ENCODE measurements around the gene SELENBP1. TPM values are rescaled to one million over a fixed set of nuclear protein-coding genes. Genes with fewer than 3 reads are reported as not detected.

The SELENBP1 gene
- total RNA-seq, 1 donor from 2014 or later, result not detected

GRCh38 chr1:151346082-151346768 lies 26.3 kb downstream of the SELENBP1 start:
- intact Hi-C loops (cut with micrococcal nuclease), result loop anchor here (5.0 to 10.0 kb wide), 2 partner anchors 91 to 149 kb away; partner anchors contain the start of genes PIP5K1A and PSMD4

- intact Hi-C loops (cut with micrococcal nuclease), result loop anchor here (10.0 kb wide), 1 partner anchor 89 kb away; the partner anchor contains the start of gene PSMD4
These were observed 28.2 kb downstream of the SELENBP1 start for GRCh38 chr1:151344291-151344690.

- intact Hi-C loops (cut with micrococcal nuclease), result loop anchor here (10.0 kb wide), 1 partner anchor 89 kb away; the partner anchor contains the start of gene PSMD4
These were observed 28.9 kb downstream of the SELENBP1 start for GRCh38 chr1:151343587-151343986.

GRCh38 chr1:151342569-151342968 lies 29.9 kb downstream of the SELENBP1 start:
- intact Hi-C loops (cut with micrococcal nuclease), result loop anchor here (10.0 kb wide), 1 partner anchor 88 kb away; the partner anchor contains the start of gene PSMD4

- intact Hi-C loops (cut with micrococcal nuclease), result loop anchor here (10.0 kb wide), 1 partner anchor 87 kb away; the partner anchor contains the start of gene PSMD4
These were observed 30.5 kb downstream of the SELENBP1 start for GRCh38 chr1:151342021-151342420.

GRCh38 chr1:151340870-151341754 lies 31.4 kb downstream of the SELENBP1 start:
- intact Hi-C loops (cut with micrococcal nuclease), result loop anchor here (1.0 to 10.0 kb wide), 2 partner anchors 40 to 86 kb away; partner anchors contain the start of gene PSMD4

- intact Hi-C loops (cut with micrococcal nuclease), result no loop called here
These were observed 35.9 kb downstream of the SELENBP1 start for GRCh38 chr1:151336556-151336955.

GRCh38 chr1:151334822-151335221 lies 37.7 kb downstream of the SELENBP1 start:
- intact Hi-C loops (cut with micrococcal nuclease), result no loop called here

GRCh38 chr1:151327903-151328674 lies 44.4 kb downstream of the SELENBP1 start:
- intact Hi-C loops (cut with micrococcal nuclease), result loop anchor here (1.0 to 5.0 kb wide), 4 partner anchors 19 to 131 kb away; partner anchors contain the start of genes PIP5K1A, PSMB4 and RFX5

GRCh38 chr1:151327223-151327902 lies 45.1 kb downstream of the SELENBP1 start, which contains the start of gene PI4KB:
TSS of gene PI4KB (minus strand) at chr1:151327416. CDS start at chr1:151316481, 10,935 bp downstream.
- intact Hi-C loops (cut with micrococcal nuclease), result loop anchor here (1.0 to 5.0 kb wide), 4 partner anchors 20 to 130 kb away; partner anchors contain the start of genes PIP5K1A, PSMB4 and RFX5

GRCh38 chr1:151326619-151327222 lies 45.8 kb downstream of the SELENBP1 start:
- intact Hi-C loops (cut with micrococcal nuclease), result loop anchor here (1.0 to 5.0 kb wide), 4 partner anchors 21 to 129 kb away; partner anchors contain the start of genes PIP5K1A, PSMB4 and RFX5

GRCh38 chr1:151325646-151326429 lies 46.7 kb downstream of the SELENBP1 start:
- intact Hi-C loops (cut with micrococcal nuclease), result loop anchor here (5.0 kb wide), 1 partner anchor 129 kb away; the partner anchor contains the start of gene PIP5K1A

GRCh38 chr1:151325231-151325630 lies 47.3 kb downstream of the SELENBP1 start:
- intact Hi-C loops (cut with micrococcal nuclease), result loop anchor here (5.0 kb wide), 1 partner anchor 128 kb away; the partner anchor contains the start of gene PIP5K1A

- intact Hi-C loops (cut with micrococcal nuclease), result no loop called here
These were observed 48.0 kb downstream of the SELENBP1 start for GRCh38 chr1:151324390-151324930.

GRCh38 chr1:151318975-151319374 lies 53.5 kb downstream of the SELENBP1 start:
- intact Hi-C loops (cut with micrococcal nuclease), result no loop called here

GRCh38 chr1:151315565-151316235 lies 56.8 kb downstream of the SELENBP1 start:
- intact Hi-C loops (cut with micrococcal nuclease), result no loop called here
